OCI-LY7 (cell line): ENCODE data around the gene SLC10A3. TPM values are rescaled to one million over a fixed set of nuclear protein-coding genes. Genes with fewer than 3 reads are reported as not detected.

Experiments used
- BruUV-seq: library from RNA; stranded (reverse); fragments of 400-500 nt; replicated peaks from 2 replicates; lab custom pipeline; 2021; lab: Mats Ljungman, UMichigan
- CTCF ChIA-PET: fragments of 300-600 bp; sonication (Branson Sonifier 250); formaldehyde crosslinking; loops from one replicate; lab custom pipeline; 2022; ENCODE audit warnings: antibody characterized with exemption; ENCODE audit not compliant: unreplicated experiment; lab: Charles Lee
- POLR2A ChIA-PET: fragments of 300-600 bp; sonication (Branson Sonifier 250); formaldehyde crosslinking; loops from one replicate; lab custom pipeline; 2022; ENCODE audit warnings: antibody characterized with exemption; lab: Charles Lee
- DNase-seq: peaks from one replicate; pipeline ENCODE4 v3.0.0-alpha.2; 2015; ENCODE audit warnings: low spot score
- H2AFZ ChIP-seq: fragments of 200-600 bp; sonication (generic), shearing (Covaris generic); 2 replicates; pipeline ENCODE4 v1.6.1; 2014; ENCODE audit warnings: mild to moderate bottlenecking, antibody characterized with exemption, low read length, moderate library complexity
- H3K27ac ChIP-seq: fragments of 200-600 bp; sonication (generic); 2 replicates; pipeline ENCODE4 v1.5.1; 2014; ENCODE audit warnings: mixed run types, low read depth, mild to moderate bottlenecking, moderate library complexity, low read length, inconsistent platforms; ENCODE audit not compliant: poor library complexity, severe bottlenecking
- H3K36me3 ChIP-seq: fragments of 200-600 bp; sonication (generic); 2 replicates; pipeline ENCODE4 v1.6.1; 2014; ENCODE audit warnings: mild to moderate bottlenecking, antibody characterized with exemption, low read length, moderate library complexity, mixed read lengths; ENCODE audit not compliant: insufficient read depth
- H3K4me1 ChIP-seq: fragments of 200-600 bp; sonication (generic); 2 replicates; pipeline ENCODE4 v1.5.1; 2014; ENCODE audit warnings: mild to moderate bottlenecking, low read length; ENCODE audit not compliant: insufficient read depth, poor library complexity, severe bottlenecking
- H3K4me2 ChIP-seq: fragments of 200-600 bp; sonication (generic); 2 replicates; pipeline ENCODE4 v1.6.1; 2014; ENCODE audit warnings: mild to moderate bottlenecking, low read length
- H3K4me3 ChIP-seq: fragments of 200-600 bp; sonication (generic); 2 replicates; pipeline ENCODE4 v1.5.1; 2014; ENCODE audit warnings: mild to moderate bottlenecking, low read depth, low read length; ENCODE audit not compliant: poor library complexity, severe bottlenecking
- H3K79me2 ChIP-seq: fragments of 200-600 bp; sonication (generic); 2 replicates; pipeline ENCODE4 v1.6.1; 2016; ENCODE audit warnings: low read depth, mild to moderate bottlenecking, low read length, moderate library complexity, mixed read lengths; ENCODE audit not compliant: insufficient read depth
- H3K9me2 ChIP-seq: fragments of 200-600 bp; sonication (generic); 2 replicates; pipeline ENCODE4 v1.6.1; 2016; ENCODE audit warnings: mild to moderate bottlenecking, low read length, mixed read lengths; ENCODE audit not compliant: insufficient read depth
- H3K9me3 ChIP-seq: fragments of 200-600 bp; sonication (generic); 2 replicates; pipeline ENCODE4 v1.6.1; 2014; ENCODE audit warnings: mild to moderate bottlenecking, mixed run types, low read length, mixed read lengths
- H4K20me1 ChIP-seq: fragments of 200-600 bp; sonication (generic); 2 replicates; pipeline ENCODE4 v1.6.1; 2014; ENCODE audit warnings: mild to moderate bottlenecking, antibody characterized with exemption, low read length, moderate library complexity, mixed read lengths; ENCODE audit not compliant: insufficient read depth
- CTCF ChIP-seq: fragments of 200-600 bp; sonication (generic); conservative IDR thresholded peaks from 2 replicates; pipeline ENCODE4 v1.5.1; 2014; ENCODE audit warnings: mild to moderate bottlenecking, antibody characterized with exemption, low read length, moderate library complexity, mixed read lengths
- EZH2phosphoT487 ChIP-seq: fragments of 200-600 bp; sonication (generic); IDR thresholded peaks from 2 replicates; pipeline ENCODE4 v1.6.1; 2018; ENCODE audit warnings: low read depth, borderline replicate concordance, mild to moderate bottlenecking, mixed run types, antibody characterized with exemption, low read length, moderate library complexity, mixed read lengths
- intact Hi-C: fragments of 100-400 bp; cut with micrococcal nuclease; formaldehyde crosslinking; loops from one replicate; pipeline ENCODE4 v1.10.0; 2022; ENCODE audit not compliant: unreplicated experiment
- total RNA-seq, 2 experiments: library from RNA; depleted of rRNA in 1 of 2; stranded (reverse); fragments of >200 nt in 1 of 2; shearing (Covaris generic) in 1 of 2; gene quantifications; 2 replicates each; pipeline ENCODE4 v1.2.3, GENCODE V29; 2014 to 2022

Gene SLC10A3
- total RNA-seq, 2 experiments from 2014 or later: 14.1 to 15.6 TPM

- H3K4me3 ChIP-seq: peak overlapping the region; percentile 69
- BruUV-seq: no TSS peak
- H3K27ac ChIP-seq: no peak overlapping the region
- no peak overlapping the region for H2AFZ ChIP-seq
- no peak for TF ChIP-seq EZH2phosphoT487
- TF ChIP-seq CTCF: no peak
- intact Hi-C loops: no loop called here
- H3K9me2 ChIP-seq: no peaks in the 10 kb centered on the region
- no peaks in the 10 kb centered on the region for H3K9me3 ChIP-seq
- H3K36me3 ChIP-seq: peaks cover 26% of the 10 kb centered on the region; the same call in 1 of the 2 replicates
- H3K4me2 ChIP-seq: peak overlapping the region; percentile 84
- DNase-seq: no peak
- H3K4me1 ChIP-seq: peaks cover 15% of the 10 kb centered on the region
- H4K20me1 ChIP-seq: no peaks in the 10 kb centered on the region
- CTCF ChIA-PET: no interaction called here
- POLR2A ChIA-PET: interaction anchor here (0.6 kb wide), 1 partner anchor 40 kb away, joined by 3 read pairs; no protein-coding TSS in a partner anchor
- peaks cover 7% of the 10 kb centered on the region; the same call in 1 of the 2 replicates for H3K79me2 ChIP-seq
These were observed 46.9 kb downstream of the SLC10A3 start for GRCh38 chrX:154443479-154443910.

- Histone ChIP-seq H4K20me1 (no peaks in the 10 kb centered on the region), H3K4me2 (no peak overlapping the region), H3K27ac (no peak overlapping the region), H3K36me3 (peaks cover 28% of the 10 kb centered on the region; the same call in 1 of the 2 replicates), H2AFZ (no peak overlapping the region), H3K79me2 (peaks cover 17% of the 10 kb centered on the region), H3K4me1 (peaks cover 21% of the 10 kb centered on the region), H3K9me2 (no peaks in the 10 kb centered on the region), H3K4me3 (no peak overlapping the region), H3K9me3 (no peaks in the 10 kb centered on the region)
- DNase-seq: no peak
- intact Hi-C loops: no loop called here
- POLR2A ChIA-PET: no interaction called here
- no TSS peak for BruUV-seq
- no peak for TF ChIP-seq EZH2phosphoT487
- no peak for TF ChIP-seq CTCF
- CTCF ChIA-PET: no interaction called here
These were observed 48.3 kb downstream of the SLC10A3 start for GRCh38 chrX:154441984-154442707.

GRCh38 chrX:154441564-154441963 is 48.9 kb downstream of the SLC10A3 start:
- TF ChIP-seq CTCF (no peak), EZH2phosphoT487 (no peak)
- no peak overlapping the region for H3K4me3 ChIP-seq
- POLR2A ChIA-PET: no interaction called here
- intact Hi-C loops: no loop called here
- no peaks in the 10 kb centered on the region for H3K9me2 ChIP-seq
- H3K27ac ChIP-seq: no peak overlapping the region
- no peak for DNase-seq
- peaks cover 28% of the 10 kb centered on the region; the same call in 1 of the 2 replicates for H3K36me3 ChIP-seq
- no peak overlapping the region for H3K4me2 ChIP-seq
- peaks cover 17% of the 10 kb centered on the region for H3K79me2 ChIP-seq
- no peaks in the 10 kb centered on the region for H3K9me3 ChIP-seq
- CTCF ChIA-PET: interaction anchor here (0.6 kb wide), 1 partner anchor 48 kb away, joined by 4 read pairs; no protein-coding TSS in a partner anchor
- no TSS peak for BruUV-seq
- H2AFZ ChIP-seq: no peak overlapping the region
- peaks cover 21% of the 10 kb centered on the region for H3K4me1 ChIP-seq
- no peaks in the 10 kb centered on the region for H4K20me1 ChIP-seq
